Naive thymus-derived CD8-positive, alpha-beta T cell (primary cell): ENCODE data around the gene PLPPR1. TPM values are rescaled to one million over a fixed set of nuclear protein-coding genes. Genes with fewer than 3 reads are reported as not detected.
"Not testable (repeated sequence)": the region's sequence is repeated elsewhere in the genome, so short reads cannot be mapped to it uniquely, and the experiment has no call there.

Experiments used
- ATAC-seq, 2 donors: fragments of 150-1000 bp; cut with Tn5 transposase in 1 of 2; sonication (Bioruptor Pico), chemical (Tn5 transposase) in 1 of 2; 1 replicate in 1 of 2; 2 replicates in 1 of 2; pipeline ENCODE4 v1.10.0; 2021; ENCODE audit warnings: mild to moderate bottlenecking in 2 of 2, moderate library complexity in 2 of 2
- POLR2A ChIA-PET: fragments of 350-600 bp; sonication (Branson Sonifier 250); formaldehyde crosslinking; loops from one replicate; lab custom pipeline; 2021; ENCODE audit warnings: antibody characterized with exemption; lab: Charles Lee
- DNase-seq, 10 donors: peaks; one replicate each; pipeline versions ENCODE4 v3.0.0 to v3.0.0-alpha.2; 2020 to 2022
- H3K27ac Mint-ChIP-seq, 10 donors: one replicate each; pipeline ENCODE4 v1.8.0; 2020 to 2022; ENCODE audit warnings: mild to moderate bottlenecking in 10 of 10, mixed read lengths in 10 of 10, moderate library complexity in 4 of 10, inconsistent platforms in 1 of 10
- H3K27me3 Mint-ChIP-seq, 5 donors: one replicate each; pipeline ENCODE4 v1.8.0; 2021 to 2022; ENCODE audit warnings: mixed read lengths in 5 of 5
- H3K36me3 Mint-ChIP-seq, 3 donors: one replicate each; pipeline ENCODE4 v1.8.0; 2020 to 2022; ENCODE audit warnings: mixed read lengths in 3 of 3, mild to moderate bottlenecking in 2 of 3, inconsistent platforms in 1 of 3
- H3K4me1 Mint-ChIP-seq, 4 donors: one replicate each; pipeline ENCODE4 v1.8.0; 2021 to 2022; ENCODE audit warnings: mixed read lengths in 4 of 4
- H3K4me3 Mint-ChIP-seq, 10 donors: one replicate each; pipeline ENCODE4 v1.8.0; 2020 to 2022; ENCODE audit warnings: mild to moderate bottlenecking in 10 of 10, mixed read lengths in 10 of 10, moderate library complexity in 6 of 10, inconsistent platforms in 1 of 10
- H3K9me3 Mint-ChIP-seq, 9 donors: one replicate each; pipeline ENCODE4 v1.8.0; 2020 to 2022; ENCODE audit warnings: mixed read lengths in 9 of 9, mild to moderate bottlenecking in 3 of 9, inconsistent platforms in 1 of 9, moderate library complexity in 1 of 9
- polyA plus RNA-seq, 3 donors: library from polyadenylated mRNA; unstranded; fragments of 300-500 nt; fragmentation: Illumina TruSeq; gene quantifications; one replicate each; pipeline ENCODE4 v1.2.3, GENCODE V29; 2021
- total RNA-seq, 8 experiments: library from RNA in 2 of 8; stranded (reverse) in 2 of 8; gene quantifications; one replicate each; pipeline ENCODE4 v1.2.3 and lab custom pipeline; 2021 to 2026

Gene PLPPR1
- total and polyA plus RNA-seq, 5 experiments from 2014 or later, result not detected

- peaks cover 35 to 61% (median 47%) of the 10 kb centered on the region in 5 donors for H3K27me3 Mint-ChIP-seq
These were observed 688 bp upstream of the PLPPR1 start for GRCh38 chr9:101027733-101028345.

DNA sequence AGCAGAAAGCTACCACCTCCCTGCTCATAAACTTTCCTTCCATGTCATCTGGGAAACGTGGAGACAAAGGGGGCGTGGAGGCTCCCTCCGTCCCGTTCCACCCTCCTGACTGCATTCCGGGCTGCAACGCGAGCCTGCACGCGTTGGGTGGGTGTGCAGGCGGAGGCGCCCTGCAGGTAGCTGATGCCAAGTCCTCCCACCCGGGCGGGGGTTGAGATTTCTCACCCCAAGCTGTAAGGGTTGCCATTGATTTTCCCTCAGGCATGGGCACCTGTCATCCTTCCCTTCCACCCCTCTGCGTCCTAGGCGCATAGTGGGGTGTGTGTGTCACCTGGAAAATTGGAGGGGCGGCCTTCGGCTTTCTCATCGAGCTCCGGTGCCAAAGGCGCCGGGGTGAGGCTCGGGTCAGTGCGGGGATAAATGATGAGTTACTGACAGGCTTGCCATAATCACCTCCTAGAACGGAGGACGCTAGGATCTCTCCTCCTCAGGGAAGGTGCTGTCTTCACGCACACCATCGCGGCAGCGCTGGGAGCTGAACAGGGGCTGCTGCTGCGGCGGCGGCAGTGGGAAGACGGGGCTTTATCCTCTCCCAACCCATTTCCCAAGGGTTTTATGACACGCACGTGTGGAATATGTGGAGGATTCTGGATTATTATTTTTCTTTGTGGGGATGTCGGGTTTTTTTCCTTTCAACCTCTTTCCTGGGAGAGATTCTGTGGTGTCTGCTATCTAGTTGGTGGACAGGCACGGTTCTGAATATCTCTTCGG is 973 bp downstream of the PLPPR1 start:
- ATAC-seq (no peak), DNase-seq (no peak)
- Mint-ChIP-seq H3K36me3 (no peaks in the 10 kb centered on the region), H3K4me1 (peaks cover 0 to 2% (median under 1%) of the 10 kb centered on the region in 4 donors), H3K27ac (peak overlapping the region in 1 of 10 donors; percentile 26), H3K4me3 (no peak overlapping the region), H3K9me3 (peaks cover 0 to 1% (median 0%) of the 10 kb centered on the region in 9 donors), H3K27me3 (peaks cover 37 to 73% (median 45%) of the 10 kb centered on the region in 5 donors)
- POLR2A ChIA-PET, result no interaction called here

More at GRCh38 chr9:101027733-101028345, 688 bp upstream of the PLPPR1 start:
- ATAC-seq, result no peak
- POLR2A ChIA-PET, result no interaction called here
- no peak for DNase-seq
- H3K27ac Mint-ChIP-seq, result no peak overlapping the region
- H3K36me3 Mint-ChIP-seq, result no peaks in the 10 kb centered on the region
- H3K4me3 Mint-ChIP-seq, result no peak overlapping the region
- H3K4me1 Mint-ChIP-seq, result peaks cover 0 to 2% (median under 1%) of the 10 kb centered on the region in 4 donors
- H3K9me3 Mint-ChIP-seq, result peaks cover 0 to 2% (median 0%) of the 10 kb centered on the region in 9 donors

- POLR2A ChIA-PET, result no interaction called here
- no peak for DNase-seq
- peaks cover 37 to 73% (median 45%) of the 10 kb centered on the region in 5 donors for H3K27me3 Mint-ChIP-seq
- H3K27ac Mint-ChIP-seq, result no peak overlapping the region
- ATAC-seq, result no peak
- no peak overlapping the region for H3K4me3 Mint-ChIP-seq
- peaks cover 0 to 2% (median under 1%) of the 10 kb centered on the region in 4 donors for H3K4me1 Mint-ChIP-seq
- peaks cover 0 to 1% (median 0%) of the 10 kb centered on the region in 9 donors for H3K9me3 Mint-ChIP-seq
- no peaks in the 10 kb centered on the region for H3K36me3 Mint-ChIP-seq
These were observed 1.5 kb downstream of the PLPPR1 start for GRCh38 chr9:101030086-101030391.

- H3K4me3 Mint-ChIP-seq, result no peak overlapping the region
- H3K9me3 Mint-ChIP-seq, result peaks cover 0 to 10% (median 0%) of the 10 kb centered on the region in 9 donors
- H3K27me3 Mint-ChIP-seq, result peaks cover 29 to 62% (median 34%) of the 10 kb centered on the region in 5 donors
- no peak for DNase-seq
- POLR2A ChIA-PET, result no interaction called here
- H3K27ac Mint-ChIP-seq, result no peak overlapping the region
- ATAC-seq, result no peak
- no peaks in the 10 kb centered on the region for H3K36me3 Mint-ChIP-seq
- H3K4me1 Mint-ChIP-seq, result peaks cover 0 to 2% (median under 1%) of the 10 kb centered on the region in 4 donors
These were observed 3.9 kb downstream of the PLPPR1 start for GRCh38 chr9:101032426-101032825.

- POLR2A ChIA-PET, result no interaction called here
- H3K27ac Mint-ChIP-seq, result peak overlapping the region in 1 of 10 donors; percentile 7
- DNase-seq, result no peak
- peaks cover 18 to 44% (median 28%) of the 10 kb centered on the region in 5 donors for H3K27me3 Mint-ChIP-seq
- ATAC-seq, result no peak
- H3K4me3 Mint-ChIP-seq, result no peak overlapping the region
- H3K4me1 Mint-ChIP-seq, result peaks cover 0 to 1% (median 0%) of the 10 kb centered on the region in 4 donors
- no peaks in the 10 kb centered on the region for H3K36me3 Mint-ChIP-seq
- peaks cover 0 to 10% (median 0%) of the 10 kb centered on the region in 9 donors for H3K9me3 Mint-ChIP-seq
These were observed 5.7 kb downstream of the PLPPR1 start for GRCh38 chr9:101034222-101034621.

DNA sequence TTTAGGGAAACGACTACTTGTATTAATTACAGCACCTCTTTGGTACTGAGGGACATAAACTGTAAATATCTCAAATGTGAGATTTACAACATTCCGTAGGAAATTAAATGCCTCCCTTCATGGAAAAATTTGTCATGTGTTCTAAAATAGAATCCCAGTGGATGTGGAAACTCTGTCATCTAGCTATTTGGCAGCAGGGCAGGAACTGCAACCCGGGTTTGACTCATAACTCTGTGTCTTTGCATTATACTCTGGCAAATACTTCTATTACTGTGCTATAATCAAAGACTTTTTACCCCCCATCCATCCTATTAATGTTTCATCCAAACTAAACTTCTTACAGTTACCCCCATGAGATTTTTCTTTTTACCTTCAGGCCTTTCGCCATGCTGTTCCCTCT is 6.6 kb downstream of the PLPPR1 start:
- Mint-ChIP-seq H3K9me3 (peaks cover 0 to 10% (median 0%) of the 10 kb centered on the region in 9 donors), H3K27ac (no peak overlapping the region), H3K4me3 (no peak overlapping the region), H3K27me3 (peaks cover 13 to 37% (median 22%) of the 10 kb centered on the region in 5 donors), H3K4me1 (peaks cover 0 to 1% (median 0%) of the 10 kb centered on the region in 4 donors), H3K36me3 (no peaks in the 10 kb centered on the region)
- DNase-seq (no peak), ATAC-seq (no peak)
- POLR2A ChIA-PET, result no interaction called here

GRCh38 chr9:101037430-101037829 is 8.9 kb downstream of the PLPPR1 start:
- Mint-ChIP-seq H3K9me3 (peaks cover 0 to 10% (median 2%) of the 10 kb centered on the region in 9 donors), H3K36me3 (no peaks in the 10 kb centered on the region), H3K27ac (no peak overlapping the region), H3K27me3 (peaks cover 1 to 19% (median 3%) of the 10 kb centered on the region in 5 donors), H3K4me1 (no peaks in the 10 kb centered on the region), H3K4me3 (no peak overlapping the region)
- DNase-seq (no peak), ATAC-seq (no peak)
- POLR2A ChIA-PET, result no interaction called here

GRCh38 chr9:101038488-101038887 is 10.0 kb downstream of the PLPPR1 start:
- Mint-ChIP-seq H3K4me1 (no peaks in the 10 kb centered on the region), H3K9me3 (peaks cover 0 to 10% (median 2%) of the 10 kb centered on the region in 9 donors), H3K27ac (no peak overlapping the region), H3K27me3 (peaks cover 0 to 14% (median 3%) of the 10 kb centered on the region in 5 donors), H3K4me3 (no peak overlapping the region), H3K36me3 (no peaks in the 10 kb centered on the region)
- ATAC-seq, result no peak
- no peak for DNase-seq
- POLR2A ChIA-PET, result no interaction called here

- POLR2A ChIA-PET, result not testable (repeated sequence)
These were observed 11.1 kb downstream of the PLPPR1 start for GRCh38 chr9:101039581-101039980.

DNA sequence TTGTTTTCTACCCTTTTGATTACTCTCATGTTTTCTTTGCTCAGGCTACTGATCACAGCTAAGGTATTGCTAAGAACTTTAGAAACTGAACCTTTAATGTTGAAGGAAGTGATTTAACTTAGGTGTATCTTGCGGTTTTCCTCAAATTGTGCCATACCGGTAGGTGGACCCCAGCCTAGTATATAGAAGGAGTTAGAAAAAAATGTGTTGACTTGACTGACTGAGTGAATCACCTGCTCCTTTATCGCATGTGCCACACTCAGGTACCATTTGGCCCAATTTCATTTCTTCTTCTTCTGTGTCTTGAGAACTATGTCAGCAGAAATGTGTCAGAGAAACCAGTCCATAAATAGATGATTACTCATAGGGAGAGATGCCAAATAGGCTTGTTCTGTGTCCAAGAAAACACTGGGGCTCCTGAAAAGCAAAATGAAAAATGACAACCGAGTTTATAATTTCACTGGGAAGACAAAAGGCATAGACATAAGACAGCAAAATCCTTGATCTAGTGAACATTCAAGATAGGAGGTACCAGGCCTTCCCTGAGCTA is 19.4 kb downstream of the PLPPR1 start:
- Mint-ChIP-seq H3K4me1 (no peaks in the 10 kb centered on the region), H3K36me3 (no peaks in the 10 kb centered on the region), H3K27ac (no peak overlapping the region), H3K4me3 (no peak overlapping the region), H3K9me3 (peaks cover 0 to 22% (median 0%) of the 10 kb centered on the region in 9 donors), H3K27me3 (peaks cover 0 to 13% (median 10%) of the 10 kb centered on the region in 5 donors)
- no peak for ATAC-seq
- POLR2A ChIA-PET, result no interaction called here
- DNase-seq, result no peak

More at GRCh38 chr9:101039581-101039980, 11.1 kb downstream of the PLPPR1 start:
- not testable (repeated sequence) for H3K36me3 Mint-ChIP-seq, H3K27ac Mint-ChIP-seq, ATAC-seq, H3K27me3 Mint-ChIP-seq, H3K4me1 Mint-ChIP-seq, H3K9me3 Mint-ChIP-seq, H3K4me3 Mint-ChIP-seq, DNase-seq

DNA sequence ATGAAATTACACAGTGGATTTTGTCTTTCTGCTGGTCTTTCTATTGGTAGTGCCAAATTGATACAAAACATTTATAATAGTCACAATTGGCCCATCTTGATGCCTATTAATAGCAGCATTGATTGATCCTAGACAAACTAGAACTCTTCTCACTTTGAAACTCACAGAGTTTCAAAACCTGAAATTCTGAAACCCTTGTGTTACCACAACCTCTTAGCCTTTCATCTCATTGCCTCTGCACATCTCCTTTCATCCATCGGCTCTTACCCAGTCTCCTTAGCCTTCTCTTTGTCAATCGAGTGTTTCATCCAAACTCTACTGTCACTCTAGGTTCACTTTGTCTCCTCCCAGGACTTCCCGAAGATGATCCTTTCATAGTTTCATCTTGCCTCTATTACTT is 22.1 kb downstream of the PLPPR1 start:
- H3K36me3 Mint-ChIP-seq, result no peaks in the 10 kb centered on the region
- DNase-seq (no peak), ATAC-seq (no peak)
- no peak overlapping the region for H3K27ac Mint-ChIP-seq
- peaks cover 0 to 1% (median 0%) of the 10 kb centered on the region in 4 donors for H3K4me1 Mint-ChIP-seq
- H3K4me3 Mint-ChIP-seq, result no peak overlapping the region
- POLR2A ChIA-PET, result no interaction called here
- H3K9me3 Mint-ChIP-seq, result peaks cover 0 to 26% (median 2%) of the 10 kb centered on the region in 9 donors
- H3K27me3 Mint-ChIP-seq, result peaks cover 0 to 22% (median 12%) of the 10 kb centered on the region in 5 donors

DNA sequence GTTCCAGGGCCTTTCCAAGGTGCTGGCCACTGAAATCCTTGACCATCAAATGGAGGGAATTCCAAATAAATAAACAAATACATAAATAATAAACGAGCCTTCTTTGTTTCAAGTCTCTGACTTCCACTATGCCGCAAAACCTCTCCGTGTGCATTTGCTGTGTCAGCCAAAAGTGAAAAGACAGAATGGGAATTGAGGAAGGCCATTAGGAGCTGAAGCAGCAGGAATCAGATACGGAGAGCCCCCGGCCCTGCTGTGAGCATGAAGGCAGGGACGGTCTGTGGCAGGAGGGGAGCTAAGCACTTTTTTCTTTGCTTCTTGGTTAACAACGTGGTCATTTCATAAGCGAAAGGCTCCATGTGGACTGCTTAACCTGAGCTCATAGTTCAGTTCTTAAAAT is 26.1 kb downstream of the PLPPR1 start:
- H3K9me3 Mint-ChIP-seq, result peaks cover 0 to 13% (median 0%) of the 10 kb centered on the region in 9 donors
- POLR2A ChIA-PET, result no interaction called here
- peaks cover 4 to 20% (median 7%) of the 10 kb centered on the region in 5 donors for H3K27me3 Mint-ChIP-seq
- peaks cover 0 to 1% (median 0%) of the 10 kb centered on the region in 4 donors for H3K4me1 Mint-ChIP-seq
- H3K27ac Mint-ChIP-seq, result no peak overlapping the region
- no peak for DNase-seq
- no peaks in the 10 kb centered on the region for H3K36me3 Mint-ChIP-seq
- H3K4me3 Mint-ChIP-seq, result no peak overlapping the region
- ATAC-seq, result no peak

DNA sequence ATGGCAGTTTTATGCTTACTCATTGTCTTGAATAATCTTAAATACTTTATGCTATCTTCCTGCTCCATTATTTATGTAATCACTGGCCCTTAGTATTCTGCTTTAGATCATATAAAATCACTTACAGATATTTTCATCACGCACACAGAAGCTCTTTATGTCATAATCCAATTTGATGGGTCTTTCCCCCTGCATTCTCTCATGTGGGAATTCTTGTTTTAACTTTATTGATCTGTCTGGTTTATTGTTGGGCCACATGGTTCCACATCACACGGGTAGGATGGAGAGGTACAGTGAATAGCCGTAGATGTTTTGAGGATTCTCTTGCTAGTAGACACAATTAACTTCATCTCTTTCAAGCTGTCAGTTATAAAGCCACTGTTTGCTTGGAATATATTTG is 27.0 kb downstream of the PLPPR1 start:
- peaks cover 0 to 13% (median 0%) of the 10 kb centered on the region in 9 donors for H3K9me3 Mint-ChIP-seq
- H3K27me3 Mint-ChIP-seq, result peaks cover 6 to 23% (median 8%) of the 10 kb centered on the region in 5 donors
- H3K4me3 Mint-ChIP-seq, result no peak overlapping the region
- no peak for DNase-seq
- no peak for ATAC-seq
- peaks cover 0 to 1% (median 0%) of the 10 kb centered on the region in 4 donors for H3K4me1 Mint-ChIP-seq
- no peak overlapping the region for H3K27ac Mint-ChIP-seq
- H3K36me3 Mint-ChIP-seq, result no peaks in the 10 kb centered on the region
- POLR2A ChIA-PET, result no interaction called here
